ENCODE data around the gene RAB40A.

GRCh38 chrX:103520386-103520785 is 1.1 kb upstream of the RAB40A start:
- TF ChIP-seq CTCF (IDR thresholded peaks at IDR 0.05) (no peak), POLR2A (IDR thresholded peaks at IDR 0.05) (no peak), POLR2AphosphoS5 (IDR thresholded peaks at IDR 0.05; ENCODE audit: insufficient read depth in 1 of 2, low read depth in 1 of 2) (no peak)

Measured in vagina (tissue), 2 donors.